Mesenchymal stem cell (in vitro differentiated cells and primary cell): ENCODE results near the gene LEF1.
A peak's percentile ranks its signal among the peaks of the same experiment; 100 is the strongest.

ENCODE experiments used
- DNase-seq: peaks from one replicate; pipeline ENCODE4 v3.0.0-alpha.2; 2013
- H2AFZ ChIP-seq: one replicate; pipeline ENCODE4 v1.6.1; 2013; ENCODE audit warnings: low read depth, mild to moderate bottlenecking, control low read depth, inconsistent platforms, low read length, moderate library complexity
- H2AK5ac ChIP-seq: 2 replicates; pipeline ENCODE4 v1.6.1; 2013; ENCODE audit warnings: low read length, moderate library complexity, mild to moderate bottlenecking, inconsistent platforms; ENCODE audit not compliant: severe bottlenecking
- H2BK120ac ChIP-seq: one replicate; pipeline ENCODE4 v1.6.1; 2013; ENCODE audit warnings: low read depth, mild to moderate bottlenecking, inconsistent platforms, low read length, moderate library complexity
- H2BK12ac ChIP-seq, 2 experiments: one replicate each; pipeline ENCODE4 v1.6.1; 2013; ENCODE audit warnings: inconsistent platforms in 2 of 2, low read length in 2 of 2, mild to moderate bottlenecking in 2 of 2, moderate library complexity in 2 of 2, control low read depth in 1 of 2
- H2BK15ac ChIP-seq: one replicate; pipeline ENCODE4 v1.6.1; 2013; ENCODE audit warnings: mild to moderate bottlenecking, low read depth, inconsistent platforms; ENCODE audit not compliant: poor library complexity, severe bottlenecking
- H2BK5ac ChIP-seq: 2 replicates; pipeline ENCODE4 v1.6.1; 2013; ENCODE audit warnings: low read depth, mild to moderate bottlenecking, low read length, control low read depth, inconsistent platforms; ENCODE audit not compliant: poor library complexity, severe bottlenecking
- H3K14ac ChIP-seq, 2 experiments: one replicate each; pipeline ENCODE4 v1.6.1; 2013; ENCODE audit warnings: inconsistent platforms in 2 of 2, low read length in 2 of 2, control low read depth in 1 of 2, mild to moderate bottlenecking in 1 of 2, moderate library complexity in 1 of 2
- H3K18ac ChIP-seq, 2 experiments: one replicate each; pipeline ENCODE4 v1.6.1; 2013; ENCODE audit warnings: inconsistent platforms in 2 of 2, low read length in 2 of 2, control low read depth in 1 of 2, low read depth in 1 of 2, mild to moderate bottlenecking in 1 of 2
- H3K23ac ChIP-seq, 2 experiments: one replicate each; pipeline ENCODE4 v1.6.1; 2013; ENCODE audit warnings: inconsistent platforms in 2 of 2, low read length in 2 of 2, mild to moderate bottlenecking in 2 of 2, moderate library complexity in 2 of 2, control low read depth in 1 of 2
- H3K27ac ChIP-seq: 2 replicates; pipeline ENCODE4 v1.5.1; 2013; ENCODE audit warnings: mild to moderate bottlenecking, moderate library complexity, low read length, control low read depth, inconsistent platforms; ENCODE audit not compliant: poor library complexity, severe bottlenecking
- H3K27me3 ChIP-seq, 2 experiments: 2 replicates each; pipeline versions ENCODE4 v1.6.1 to v1.7.0; 2013; ENCODE audit warnings: low read length in 2 of 2, mild to moderate bottlenecking in 2 of 2, moderate library complexity in 2 of 2, control low read depth in 1 of 2, inconsistent platforms in 1 of 2; ENCODE audit not compliant: control insufficient read depth in 1 of 2, insufficient read depth in 1 of 2
- H3K36me3 ChIP-seq, 2 experiments: 2 replicates each; pipeline versions ENCODE4 v1.6.1 to v1.7.0; 2013; ENCODE audit warnings: low read length in 2 of 2, control low read depth in 1 of 2, inconsistent platforms in 1 of 2, low read depth in 1 of 2, mild to moderate bottlenecking in 1 of 2; ENCODE audit not compliant: insufficient read depth in 2 of 2, control insufficient read depth in 1 of 2
- H3K4ac ChIP-seq, 2 experiments: one replicate each; pipeline ENCODE4 v1.6.1; 2013; ENCODE audit warnings: inconsistent platforms in 2 of 2, low read length in 2 of 2, mild to moderate bottlenecking in 2 of 2, moderate library complexity in 2 of 2, control low read depth in 1 of 2, low read depth in 1 of 2
- H3K4me1 ChIP-seq: 2 replicates; pipeline ENCODE4 v1.6.1; 2013; ENCODE audit warnings: low read depth, low read length, control low read depth; ENCODE audit not compliant: control insufficient read depth, insufficient read depth
- H3K4me2 ChIP-seq: 2 replicates; pipeline ENCODE4 v1.6.1; 2013; ENCODE audit warnings: low read length, mild to moderate bottlenecking, inconsistent platforms; ENCODE audit not compliant: poor library complexity, severe bottlenecking
- H3K4me3 ChIP-seq, 2 experiments: 2 replicates each; pipeline versions ENCODE4 v1.5.1 to v1.7.0; 2013; ENCODE audit warnings: low read length in 2 of 2, mild to moderate bottlenecking in 2 of 2, control low read depth in 1 of 2, low read depth in 1 of 2; ENCODE audit not compliant: insufficient read depth in 1 of 2
- H3K79me1 ChIP-seq: replicated peaks from 2 replicates; pipeline ENCODE4 v1.6.1; 2013; ENCODE audit warnings: mild to moderate bottlenecking, control low read depth, low read length, inconsistent platforms; ENCODE audit not compliant: poor library complexity, severe bottlenecking
- H3K9ac ChIP-seq: 2 replicates; pipeline ENCODE4 v1.7.0; 2013; ENCODE audit warnings: mild to moderate bottlenecking, low read length, moderate library complexity
- H3K9me3 ChIP-seq: 2 replicates; pipeline ENCODE4 v1.7.0; 2013; ENCODE audit warnings: mild to moderate bottlenecking, low read length; ENCODE audit not compliant: control insufficient read depth
- H4K8ac ChIP-seq: one replicate; pipeline ENCODE4 v1.6.1; 2013; ENCODE audit warnings: inconsistent platforms, mild to moderate bottlenecking, low read length, moderate library complexity
- H4K91ac ChIP-seq: one replicate; pipeline ENCODE4 v1.6.1; 2013; ENCODE audit warnings: mild to moderate bottlenecking, low read length, inconsistent platforms
- WGBS: methylation state at CpG from one replicate; pipeline ENCODE4 v1.1.7; 2013; ENCODE audit warnings: mixed read lengths; 5-methylcytosine and 5-hydroxymethylcytosine counted together

Gene LEF1

GRCh38 chr4:108003982-108004515 is 164.7 kb downstream of the LEF1 start:
- WGBS: 89% methylated on average over 4 of the region's 4 CpGs
- Histone ChIP-seq H3K23ac (no peak overlapping the region), H3K4me3 (no peak overlapping the region), H3K36me3 (peaks cover 0 to 3% of the 10 kb centered on the region in 2 experiments), H3K18ac (no peak overlapping the region), H4K8ac (no peak overlapping the region), H3K4me1 (peaks cover 4% of the 10 kb centered on the region), H2AK5ac (no peak overlapping the region), H2BK15ac (no peak overlapping the region), H3K79me1 (peaks cover 25% of the 10 kb centered on the region), H3K27me3 (no peaks in the 10 kb centered on the region), H3K4ac (no peak overlapping the region), H3K27ac (no peak overlapping the region), H2BK5ac (no peak overlapping the region), H2AFZ (no peak overlapping the region), H2BK12ac (no peak overlapping the region), H3K14ac (no peak overlapping the region), H3K9ac (no peak overlapping the region), H3K4me2 (no peak overlapping the region), H2BK120ac (no peak overlapping the region), H4K91ac (no peak overlapping the region), H3K9me3 (no peaks in the 10 kb centered on the region)
- DNase-seq: no peak

GRCh38 chr4:108001540-108002135 is 167.1 kb downstream of the LEF1 start:
- Histone ChIP-seq H2AFZ (no peak overlapping the region), H3K9me3 (no peaks in the 10 kb centered on the region), H3K18ac (no peak overlapping the region), H2BK120ac (no peak overlapping the region), H2BK15ac (no peak overlapping the region), H2BK12ac (no peak overlapping the region), H4K8ac (no peak overlapping the region), H3K4ac (no peak overlapping the region), H3K4me1 (peaks cover 4% of the 10 kb centered on the region), H3K23ac (no peak overlapping the region), H4K91ac (no peak overlapping the region), H3K27ac (no peak overlapping the region), H3K4me3 (no peak overlapping the region), H3K9ac (no peak overlapping the region), H3K4me2 (no peak overlapping the region), H3K14ac (no peak overlapping the region), H3K36me3 (peaks cover 3 to 4% of the 10 kb centered on the region in 2 experiments), H3K79me1 (peaks cover 30% of the 10 kb centered on the region), H2BK5ac (no peak overlapping the region), H2AK5ac (no peak overlapping the region), H3K27me3 (no peaks in the 10 kb centered on the region)
- WGBS: 90% methylated on average over 1 of the region's 3 CpGs
- peak; percentile 21 for DNase-seq

- Histone ChIP-seq H2BK12ac (no peak overlapping the region), H3K27ac (no peak overlapping the region), H3K4me2 (no peak overlapping the region), H3K23ac (no peak overlapping the region), H2AFZ (no peak overlapping the region), H3K14ac (no peak overlapping the region), H3K36me3 (peaks cover 3 to 4% of the 10 kb centered on the region in 2 experiments), H3K18ac (no peak overlapping the region), H3K27me3 (no peaks in the 10 kb centered on the region), H4K8ac (no peak overlapping the region), H3K4me1 (peaks cover 4% of the 10 kb centered on the region), H3K4ac (no peak overlapping the region), H3K9ac (no peak overlapping the region), H4K91ac (no peak overlapping the region), H2AK5ac (no peak overlapping the region), H3K4me3 (no peak overlapping the region), H2BK15ac (no peak overlapping the region), H2BK5ac (no peak overlapping the region), H3K79me1 (peaks cover 30% of the 10 kb centered on the region), H3K9me3 (no peaks in the 10 kb centered on the region), H2BK120ac (no peak overlapping the region)
- 80% methylated on average over 2 of the region's 2 CpGs for WGBS
- peak; percentile 33 for DNase-seq
Observed at GRCh38 chr4:107999932-108000539, 168.7 kb downstream of the LEF1 start.

- Histone ChIP-seq H2BK5ac (no peak overlapping the region), H2BK12ac (peak overlapping the region; percentile 7 to 54), H3K23ac (no peak overlapping the region), H2AFZ (no peak overlapping the region), H3K27me3 (no peaks in the 10 kb centered on the region), H3K9ac (peak overlapping the region; percentile 55), H3K4me1 (no peaks in the 10 kb centered on the region), H3K9me3 (no peaks in the 10 kb centered on the region), H4K8ac (peak overlapping the region; percentile 80), H3K27ac (no peak overlapping the region), H3K4ac (no peak overlapping the region), H4K91ac (peak overlapping the region; percentile 79), H2BK120ac (no peak overlapping the region), H2BK15ac (no peak overlapping the region), H3K14ac (no peak overlapping the region), H3K4me3 (no peak overlapping the region), H3K4me2 (no peak overlapping the region), H3K36me3 (peaks cover 3 to 4% of the 10 kb centered on the region in 2 experiments), H3K18ac (peak overlapping the region; percentile 37), H2AK5ac (no peak overlapping the region), H3K79me1 (peaks cover 36% of the 10 kb centered on the region)
- no CpG with 5 or more reads among the region's 2 CpGs for WGBS
- no peak for DNase-seq
Observed at GRCh38 chr4:107997794-107998193, 170.9 kb downstream of the LEF1 start.
